Measurements from ENCODE around the gene TBX4. TPM values are rescaled to one million over a fixed set of nuclear protein-coding genes. Genes with fewer than 3 reads are reported as not detected.

Gene TBX4
- total RNA-seq, 1 experiment from 2014 or later = not detected

DNA sequence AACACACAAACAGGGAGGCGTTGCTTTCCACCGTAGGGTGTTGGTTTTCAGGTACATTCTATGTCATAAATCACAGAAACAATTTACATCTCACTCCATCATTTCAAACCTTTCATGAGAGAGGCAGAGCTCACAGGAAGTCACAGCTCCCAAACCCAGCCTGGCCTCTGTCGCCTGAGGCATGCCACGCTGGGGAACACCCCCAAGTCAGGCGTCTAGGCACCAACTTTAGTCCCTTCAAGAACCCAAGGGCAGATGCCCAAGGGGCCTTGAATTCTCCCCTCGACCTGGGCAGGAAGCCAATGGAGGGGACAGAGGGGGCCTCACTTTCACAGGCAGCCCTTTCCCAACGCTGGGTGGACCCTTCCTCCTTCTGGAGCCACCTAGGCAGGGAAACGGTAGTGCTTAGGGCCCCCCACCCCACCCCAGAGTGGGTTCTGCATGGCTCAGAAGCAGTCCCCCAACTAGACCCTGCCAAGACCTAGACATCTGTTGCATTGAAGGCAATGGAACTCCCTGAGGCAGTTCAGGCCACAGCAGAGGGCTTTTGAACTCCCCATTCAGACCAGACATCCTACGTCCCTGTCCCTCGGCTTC lies 10.6 kb downstream of the TBX4 start:
- H3K4me1 ChIP-seq (ENCODE audit: insufficient read depth, low read length) = no peaks in the 10 kb centered on the region; the same call in 1 of the 2 replicates
- no peak overlapping the region for H2BK12ac ChIP-seq (ENCODE audit: insufficient read length, low read depth, low read length)
- H3K9ac ChIP-seq (ENCODE audit: extremely low read depth, insufficient read length, low read length) = no peak overlapping the region
- Mint-ChIP-seq H3K36me3 (ENCODE audit: insufficient read depth in 1 of 3, low read depth in 3 of 3) (peaks cover 0 to 1% (median 0%) of the 10 kb centered on the region in 3 experiments; a peak in 2 of 7 replicates), H3K27me3 (ENCODE audit: low read depth) (peaks cover 99% of the 10 kb centered on the region), H3K9me3 (peaks cover 2 to 5% of the 10 kb centered on the region in 2 experiments), H3K27ac (no peak overlapping the region), H3K4me3 (peak overlapping the region; percentile 30 to 77), H3K4me1 (peaks cover 23 to 45% of the 10 kb centered on the region in 2 experiments)
- peaks cover 71% of the 10 kb centered on the region for H3K27me3 ChIP-seq (ENCODE audit: insufficient read depth, low read length)
- H3K14ac ChIP-seq (ENCODE audit: insufficient read depth, low read length) = no peak overlapping the region
- H3K18ac ChIP-seq (ENCODE audit: insufficient read length, low read depth, low read length) = no peak overlapping the region
- no peaks in the 10 kb centered on the region for H3K23me2 ChIP-seq (ENCODE audit: insufficient read length, low read depth, low read length, poor library complexity, severe bottlenecking)
- H3K79me2 ChIP-seq (ENCODE audit: insufficient read depth, low read length) = no peaks in the 10 kb centered on the region
- no peak for DNase-seq
- H2AK5ac ChIP-seq (ENCODE audit: insufficient read length, low read length) = no peak overlapping the region
- TF ChIP-seq, protein P1, sequence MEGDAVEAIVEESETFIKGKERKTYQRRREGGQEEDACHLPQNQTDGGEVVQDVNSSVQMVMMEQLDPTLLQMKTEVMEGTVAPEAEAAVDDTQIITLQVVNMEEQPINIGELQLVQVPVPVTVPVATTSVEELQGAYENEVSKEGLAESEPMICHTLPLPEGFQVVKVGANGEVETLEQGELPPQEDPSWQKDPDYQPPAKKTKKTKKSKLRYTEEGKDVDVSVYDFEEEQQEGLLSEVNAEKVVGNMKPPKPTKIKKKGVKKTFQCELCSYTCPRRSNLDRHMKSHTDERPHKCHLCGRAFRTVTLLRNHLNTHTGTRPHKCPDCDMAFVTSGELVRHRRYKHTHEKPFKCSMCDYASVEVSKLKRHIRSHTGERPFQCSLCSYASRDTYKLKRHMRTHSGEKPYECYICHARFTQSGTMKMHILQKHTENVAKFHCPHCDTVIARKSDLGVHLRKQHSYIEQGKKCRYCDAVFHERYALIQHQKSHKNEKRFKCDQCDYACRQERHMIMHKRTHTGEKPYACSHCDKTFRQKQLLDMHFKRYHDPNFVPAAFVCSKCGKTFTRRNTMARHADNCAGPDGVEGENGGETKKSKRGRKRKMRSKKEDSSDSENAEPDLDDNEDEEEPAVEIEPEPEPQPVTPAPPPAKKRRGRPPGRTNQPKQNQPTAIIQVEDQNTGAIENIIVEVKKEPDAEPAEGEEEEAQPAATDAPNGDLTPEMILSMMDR (conservative IDR thresholded peaks at IDR 0.05) = no peak
- H3K4ac ChIP-seq (ENCODE audit: low read depth, low read length) = no peak overlapping the region
- peaks cover 2% of the 10 kb centered on the region for H4K20me1 ChIP-seq (ENCODE audit: control insufficient read depth, insufficient read depth, insufficient read length)
- H2BK5ac ChIP-seq (ENCODE audit: insufficient read length, low read length) = no peak overlapping the region
- no peak overlapping the region for H2AFZ ChIP-seq (ENCODE audit: low read length)
- H4K8ac ChIP-seq (replicated peaks; ENCODE audit: insufficient read length, low read depth, low read length) = no peak overlapping the region
- no peak overlapping the region for H2BK20ac ChIP-seq (ENCODE audit: low read depth, low read length, poor library complexity, severe bottlenecking)
- no peak overlapping the region for H3K27ac ChIP-seq (ENCODE audit: insufficient read length, low read depth, low read length)
- no peak overlapping the region for H2BK120ac ChIP-seq (ENCODE audit: low read depth, low read length, poor library complexity, severe bottlenecking)
- H3K4me2 ChIP-seq (ENCODE audit: insufficient read depth, insufficient read length, low read length) = peak overlapping the region; percentile 48
- H3K56ac ChIP-seq (ENCODE audit: insufficient read length, low read depth, low read length) = no peak overlapping the region
- no peak overlapping the region for H3T11ph ChIP-seq (ENCODE audit: low read length)
- H3K9me3 ChIP-seq (ENCODE audit: control insufficient read depth, low read depth, low read length) = no peaks in the 10 kb centered on the region
- H3K23ac ChIP-seq (ENCODE audit: insufficient read length, low read depth, low read length) = no peak overlapping the region
- no peak overlapping the region for H2BK15ac ChIP-seq (ENCODE audit: low read depth, low read length)
- H3K79me1 ChIP-seq (ENCODE audit: insufficient read depth, low read depth, low read length, poor library complexity, severe bottlenecking) = no peaks in the 10 kb centered on the region
- no peak overlapping the region for H4K5ac ChIP-seq (ENCODE audit: insufficient read length, low read depth, low read length)
- WGBS (ENCODE audit: extremely low coverage, insufficient read length, low lambda C conversion rate) = no CpG with 5 or more reads among the region's 10 CpGs
- H4K91ac ChIP-seq (ENCODE audit: insufficient read length, low read depth, low read length) = no peak overlapping the region

All from H9 (cell line).